Muscle of arm (tissue), 12 donors: ENCODE data around the gene REPS1. TPM values are rescaled to one million over a fixed set of nuclear protein-coding genes. Genes with fewer than 3 reads are reported as not detected.

ENCODE experiments used
- DNase-seq: peaks from one replicate; pipeline ENCODE4 v3.0.0-alpha.2; 2013
- polyA plus RNA-seq, 12 donors: library from polyadenylated mRNA; unstranded; fragments of 120-200 nt; gene quantifications; one replicate each; pipeline ENCODE4 v1.2.1, GENCODE V29; 2013; ENCODE audit not compliant: insufficient read length in 12 of 12

REPS1 gene
- polyA plus RNA-seq, 12 donors = 36.2 to 75.4 (median 52.8) TPM; not detected in 1

GRCh38 chr6:138973466-138974153 lies 14.4 kb downstream of the REPS1 start:
- no peak for DNase-seq

GRCh38 chr6:138972226-138972665 lies 15.8 kb downstream of the REPS1 start:
- DNase-seq = no peak

- DNase-seq = no peak
Measured at GRCh38 chr6:138971601-138972000, 16.5 kb downstream of the REPS1 start.

GRCh38 chr6:138970856-138971425 lies 17.1 kb downstream of the REPS1 start:
- no peak for DNase-seq

GRCh38 chr6:138970159-138970558 lies 17.9 kb downstream of the REPS1 start:
- no peak for DNase-seq

- DNase-seq = no peak
Measured at GRCh38 chr6:138966870-138967269, 21.2 kb downstream of the REPS1 start.

GRCh38 chr6:138965971-138966370 lies 22.1 kb downstream of the REPS1 start:
- DNase-seq = no peak

- no peak for DNase-seq
Measured at GRCh38 chr6:138965291-138965874, 22.7 kb downstream of the REPS1 start.

- no peak for DNase-seq
Measured at GRCh38 chr6:138964012-138964411, 24.0 kb downstream of the REPS1 start.

GRCh38 chr6:138963531-138963930 lies 24.5 kb downstream of the REPS1 start:
- no peak for DNase-seq

- no peak for DNase-seq
Measured at GRCh38 chr6:138963119-138963518, 24.9 kb downstream of the REPS1 start.

GRCh38 chr6:138959521-138959920 lies 28.5 kb downstream of the REPS1 start:
- DNase-seq = no peak

GRCh38 chr6:138958595-138958994 lies 29.5 kb downstream of the REPS1 start:
- no peak for DNase-seq

- DNase-seq = no peak
Measured at GRCh38 chr6:138957903-138958302, 30.1 kb downstream of the REPS1 start.

GRCh38 chr6:138957484-138957883 lies 30.6 kb downstream of the REPS1 start:
- DNase-seq = peak; percentile 56

- no peak for DNase-seq
Measured at GRCh38 chr6:138956244-138956924, 31.7 kb downstream of the REPS1 start.

- no peak for DNase-seq
Measured at GRCh38 chr6:138955262-138955661, 32.8 kb downstream of the REPS1 start.

- no peak for DNase-seq
Measured at GRCh38 chr6:138953451-138953850, 34.6 kb downstream of the REPS1 start.

- no peak for DNase-seq
Measured at GRCh38 chr6:138948546-138949179, 39.4 kb downstream of the REPS1 start.

GRCh38 chr6:138948004-138948403 lies 40.0 kb downstream of the REPS1 start:
- no peak for DNase-seq

- no peak for DNase-seq
Measured at GRCh38 chr6:138945354-138945753, 42.7 kb downstream of the REPS1 start.

GRCh38 chr6:138944412-138944811 lies 43.6 kb downstream of the REPS1 start:
- DNase-seq = no peak
